Gastroesophageal sphincter (tissue), 4 donors: ENCODE data around the gene NDUFB8. TPM values are rescaled to one million over a fixed set of nuclear protein-coding genes. Genes with fewer than 3 reads are reported as not detected.

Experiments
- ATAC-seq: fragments of 150-250 bp; one replicate; pipeline ENCODE4 v1.9.1; 2016; ENCODE audit warnings: mild to moderate bottlenecking, moderate library complexity
- H3K27ac ChIP-seq, 4 donors: fragments of 200-600 bp; sonication (generic) in 3 of 4; 1 replicate in 3 of 4; 2 replicates in 1 of 4; pipeline ENCODE4 v1.5.1; 2016 to 2019
- H3K27me3 ChIP-seq: fragments of 200-600 bp; sonication (generic); one replicate; pipeline ENCODE4 v1.5.1; 2019
- H3K36me3 ChIP-seq, 2 donors: fragments of 200-600 bp; sonication (generic); one replicate each; pipeline ENCODE4 v1.5.1; 2019; ENCODE audit warnings: control low read depth in 1 of 2
- H3K4me1 ChIP-seq, 3 donors: fragments of 200-600 bp; sonication (generic); 1 replicate in 2 of 3; 2 replicates in 1 of 3; pipeline ENCODE4 v1.5.1; 2016 to 2019; ENCODE audit warnings: control low read depth in 2 of 3
- H3K4me3 ChIP-seq, 2 donors: fragments of 200-600 bp; sonication (generic); one replicate each; pipeline ENCODE4 v1.5.1; 2019; ENCODE audit warnings: mild to moderate bottlenecking in 1 of 2, moderate library complexity in 1 of 2
- H3K9me3 ChIP-seq, 3 donors: fragments of 200-600 bp; sonication (generic); one replicate each; pipeline ENCODE4 v1.5.1; 2017 to 2019; ENCODE audit warnings: control low read depth in 2 of 3
- CTCF ChIP-seq, 4 experiments: fragments of 200-600 bp in 2 of 4; fragments of 450-650 bp in 2 of 4; sonication (generic) in 1 of 4; IDR thresholded peaks; one replicate each; pipeline ENCODE4 v1.5.1; 2017 to 2019; ENCODE audit warnings: antibody characterized with exemption in 4 of 4, mild to moderate bottlenecking in 2 of 4, moderate library complexity in 2 of 4
- EP300 ChIP-seq: sonication (generic); formaldehyde crosslinking; IDR thresholded peaks from one replicate; pipeline ENCODE4 v1.6.1; 2017; ENCODE audit warnings: antibody characterized with exemption, mild to moderate bottlenecking
- POLR2A ChIP-seq, 2 donors: fragments of 450-650 bp; IDR thresholded peaks; one replicate each; pipeline ENCODE4 v1.6.1; 2017; ENCODE audit warnings: antibody characterized with exemption in 2 of 2, mild to moderate bottlenecking in 2 of 2, moderate library complexity in 1 of 2
- POLR2AphosphoS5 ChIP-seq: sonication (generic); formaldehyde crosslinking; IDR thresholded peaks from one replicate; pipeline ENCODE4 v1.6.1; 2017; ENCODE audit warnings: antibody characterized with exemption
- WGBS, 2 donors: methylation state at CpG; one replicate each; pipeline ENCODE4 v1.1.5; 2018; ENCODE audit warnings: low coverage in 1 of 2; 5-methylcytosine and 5-hydroxymethylcytosine counted together
- total RNA-seq, 4 donors: library from RNA; depleted of rRNA; stranded (reverse); fragments of >200 nt; gene quantifications; one replicate each; pipeline ENCODE4 v1.1.0, GENCODE V29; 2016

NDUFB8 gene
- total RNA-seq, 4 donors from 2014 or later: 268 to 317 (median 283) TPM

GRCh38 chr10:100480002-100480401, 49.7 kb downstream of the NDUFB8 start:
- no peak overlapping the region for H3K27ac ChIP-seq
- H3K27me3 ChIP-seq: peaks cover 33% of the 10 kb centered on the region
- no peaks in the 10 kb centered on the region for H3K9me3 ChIP-seq
- peaks cover 0 to 3% of the 10 kb centered on the region in 2 donors for H3K36me3 ChIP-seq
- WGBS, 2 donors: 57 to 61% methylated on average over 2 of the region's 2 CpGs
- ATAC-seq: no peak
- no peak overlapping the region for H3K4me3 ChIP-seq
- TF ChIP-seq POLR2AphosphoS5 (no peak), CTCF (IDR thresholded peaks at IDR 0.05) (no peak), POLR2A (IDR thresholded peaks at IDR 0.05) (no peak), EP300 (no peak)
- H3K4me1 ChIP-seq: peaks cover 0 to 22% (median 6%) of the 10 kb centered on the region in 3 donors

- no peak for TF ChIP-seq POLR2AphosphoS5
- no peak for TF ChIP-seq POLR2A (IDR thresholded peaks at IDR 0.05)
- H3K4me1 ChIP-seq: peaks cover 0 to 22% (median 6%) of the 10 kb centered on the region in 3 donors
- peaks cover 42% of the 10 kb centered on the region for H3K27me3 ChIP-seq
- no peak for ATAC-seq
- H3K4me3 ChIP-seq: no peak overlapping the region
- H3K27ac ChIP-seq: no peak overlapping the region
- H3K9me3 ChIP-seq: no peaks in the 10 kb centered on the region
- WGBS, 2 donors: 61 to 65% methylated on average over 4 of the region's 4 CpGs
- H3K36me3 ChIP-seq: no peaks in the 10 kb centered on the region
Observed at GRCh38 chr10:100479037-100479436, 50.6 kb downstream of the NDUFB8 start.

- no peak for ATAC-seq
- no peak overlapping the region for H3K4me3 ChIP-seq
Observed at GRCh38 chr10:100477970-100478369, 51.7 kb downstream of the NDUFB8 start.

More at GRCh38 chr10:100477970-100478369, 51.7 kb downstream of the NDUFB8 start:
- peaks cover 0 to 19% (median 6%) of the 10 kb centered on the region in 3 donors for H3K4me1 ChIP-seq
- no peaks in the 10 kb centered on the region for H3K36me3 ChIP-seq
- no peaks in the 10 kb centered on the region for H3K9me3 ChIP-seq
- 0 to 25% methylated on average over 1 to 5 of the region's 5 CpGs for WGBS, 2 donors
- TF ChIP-seq EP300: no peak
- no peak for TF ChIP-seq CTCF (IDR thresholded peaks at IDR 0.05)
- H3K27ac ChIP-seq: no peak overlapping the region
- peaks cover 53% of the 10 kb centered on the region for H3K27me3 ChIP-seq

Other genes with a start within 250 kb of the NDUFB8 start
- gene BLOC1S2, start 243.2 kb downstream of the NDUFB8 start, total RNA-seq: 10 to 100 TPM; 13.8 to 29.6 (median 19.3) TPM
- not detected for gene PKD2L1, start 199.6 kb downstream of the NDUFB8 start, total RNA-seq
- gene SCD, start 182.6 kb downstream of the NDUFB8 start, total RNA-seq: 10 to 100 TPM in 3 of 4 donors, 1 to 10 TPM in 1; 9.1 to 25.2 (median 14.0) TPM
- not detected for gene WNT8B, start 66.9 kb downstream of the NDUFB8 start, total RNA-seq
- gene SEC31B, start 10.0 kb downstream of the NDUFB8 start, total RNA-seq: 10 to 100 TPM in 1 of 4 donors, 1 to 10 TPM in 3; 1.1 to 10.7 (median 6.3) TPM
- gene HIF1AN, start 6.1 kb upstream of the NDUFB8 start, total RNA-seq: 10 to 100 TPM in 3 of 4 donors, 1 to 10 TPM in 1; 9.0 to 20.3 (median 15.7) TPM
- not detected for gene PAX2, start 215.7 kb upstream of the NDUFB8 start, total RNA-seq